Measurements from ENCODE around the gene SLC18B1.

SLC18B1 gene

DNA sequence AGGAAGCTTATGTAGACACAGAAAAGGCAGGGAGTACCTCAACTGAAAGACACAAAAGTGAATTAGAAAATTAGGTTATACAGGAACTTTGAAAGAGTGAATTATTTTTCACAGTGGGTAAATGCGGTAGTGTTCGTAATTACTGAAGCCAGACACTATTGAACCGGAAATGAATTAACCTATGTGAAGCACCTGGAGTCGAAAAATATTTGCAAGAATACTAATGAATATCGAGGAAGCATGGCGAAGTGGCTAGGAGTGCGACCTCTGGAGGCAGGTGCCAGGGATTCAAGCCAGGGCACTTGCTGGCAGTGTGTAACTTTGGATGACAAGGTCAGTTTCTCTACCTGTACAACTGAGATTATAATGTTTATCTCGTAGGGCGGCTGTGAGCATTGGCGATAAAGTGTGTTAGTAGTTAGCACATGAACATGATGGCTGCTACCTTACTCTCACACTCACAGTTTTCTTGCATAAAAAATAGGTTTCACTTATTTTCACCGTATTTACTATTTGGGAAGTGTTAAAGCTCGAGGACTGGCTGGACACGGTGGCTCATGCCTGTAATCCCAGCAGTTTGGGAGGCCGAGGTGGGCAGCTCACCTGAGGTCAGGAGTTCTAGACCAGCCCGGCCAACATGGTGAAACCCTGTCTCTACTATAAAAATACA lies 567 bp upstream of the SLC18B1 start:
- peak overlapping the region; percentile 72 for H3K4me3 ChIP-seq (ENCODE audit: low read depth, low read length)
- TF ChIP-seq, protein P1, sequence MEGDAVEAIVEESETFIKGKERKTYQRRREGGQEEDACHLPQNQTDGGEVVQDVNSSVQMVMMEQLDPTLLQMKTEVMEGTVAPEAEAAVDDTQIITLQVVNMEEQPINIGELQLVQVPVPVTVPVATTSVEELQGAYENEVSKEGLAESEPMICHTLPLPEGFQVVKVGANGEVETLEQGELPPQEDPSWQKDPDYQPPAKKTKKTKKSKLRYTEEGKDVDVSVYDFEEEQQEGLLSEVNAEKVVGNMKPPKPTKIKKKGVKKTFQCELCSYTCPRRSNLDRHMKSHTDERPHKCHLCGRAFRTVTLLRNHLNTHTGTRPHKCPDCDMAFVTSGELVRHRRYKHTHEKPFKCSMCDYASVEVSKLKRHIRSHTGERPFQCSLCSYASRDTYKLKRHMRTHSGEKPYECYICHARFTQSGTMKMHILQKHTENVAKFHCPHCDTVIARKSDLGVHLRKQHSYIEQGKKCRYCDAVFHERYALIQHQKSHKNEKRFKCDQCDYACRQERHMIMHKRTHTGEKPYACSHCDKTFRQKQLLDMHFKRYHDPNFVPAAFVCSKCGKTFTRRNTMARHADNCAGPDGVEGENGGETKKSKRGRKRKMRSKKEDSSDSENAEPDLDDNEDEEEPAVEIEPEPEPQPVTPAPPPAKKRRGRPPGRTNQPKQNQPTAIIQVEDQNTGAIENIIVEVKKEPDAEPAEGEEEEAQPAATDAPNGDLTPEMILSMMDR (IDR thresholded peaks at IDR 0.05; ENCODE audit: borderline replicate concordance, insufficient read depth, low read depth, low read length), result peak; percentile 78

DNA sequence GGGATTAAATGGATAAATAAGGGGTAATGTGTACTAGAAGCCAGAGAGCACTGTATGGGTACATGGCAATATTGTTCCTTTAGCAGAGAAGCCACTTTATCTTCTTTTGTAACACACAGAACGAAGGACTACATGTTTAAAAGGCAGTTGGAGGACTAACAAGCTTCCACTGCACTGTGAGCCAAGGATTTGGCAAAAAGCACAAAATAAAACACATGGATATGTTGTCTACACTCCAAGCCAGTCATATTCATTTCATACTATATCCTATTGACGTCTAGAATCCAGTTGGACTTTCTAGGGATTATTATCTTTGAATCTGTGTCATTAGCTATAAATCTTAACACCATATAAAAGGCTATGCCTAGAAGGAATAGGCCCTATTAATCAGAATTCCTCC lies 3.0 kb downstream of the SLC18B1 start:
- TF ChIP-seq, protein P1 (IDR thresholded peaks at IDR 0.05; ENCODE audit: borderline replicate concordance, insufficient read depth, low read depth, low read length), result no peak
- H3K4me3 ChIP-seq (ENCODE audit: low read depth, low read length), result no peak overlapping the region

- no peak overlapping the region for H3K4me3 ChIP-seq (ENCODE audit: low read depth, low read length)
- TF ChIP-seq, protein P1 (IDR thresholded peaks at IDR 0.05; ENCODE audit: borderline replicate concordance, insufficient read depth, low read depth, low read length), result no peak
Measured at GRCh38 chr6:132792510-132792909, 5.9 kb downstream of the SLC18B1 start.

GRCh38 chr6:132790450-132790849 lies 8.0 kb downstream of the SLC18B1 start:
- H3K4me3 ChIP-seq (ENCODE audit: low read depth, low read length), result no peak overlapping the region

DNA sequence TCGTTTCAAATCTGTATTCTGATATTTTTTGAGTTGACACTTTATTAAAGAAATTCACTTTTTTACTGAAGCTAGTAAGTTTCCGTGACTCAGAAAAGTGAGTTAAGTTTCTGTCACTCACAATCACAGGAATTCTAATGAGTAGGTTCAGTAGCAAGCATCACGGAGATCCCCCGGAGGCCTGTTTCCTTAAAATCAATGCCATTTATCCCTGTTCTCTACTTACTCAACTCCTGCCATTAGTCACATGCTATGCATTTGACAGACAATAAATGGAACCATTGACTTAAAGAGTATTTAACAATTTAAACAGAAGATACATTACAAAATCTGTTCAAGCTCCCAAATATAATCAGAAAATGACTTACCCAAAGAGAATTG lies 9.1 kb downstream of the SLC18B1 start:
- TF ChIP-seq, protein P1 (IDR thresholded peaks at IDR 0.05; ENCODE audit: borderline replicate concordance, insufficient read depth, low read depth, low read length), result no peak
- no peak overlapping the region for H3K4me3 ChIP-seq (ENCODE audit: low read depth, low read length)

More at GRCh38 chr6:132790450-132790849, 8.0 kb downstream of the SLC18B1 start:
- TF ChIP-seq, protein P1 (IDR thresholded peaks at IDR 0.05; ENCODE audit: borderline replicate concordance, insufficient read depth, low read depth, low read length), result no peak

DNA sequence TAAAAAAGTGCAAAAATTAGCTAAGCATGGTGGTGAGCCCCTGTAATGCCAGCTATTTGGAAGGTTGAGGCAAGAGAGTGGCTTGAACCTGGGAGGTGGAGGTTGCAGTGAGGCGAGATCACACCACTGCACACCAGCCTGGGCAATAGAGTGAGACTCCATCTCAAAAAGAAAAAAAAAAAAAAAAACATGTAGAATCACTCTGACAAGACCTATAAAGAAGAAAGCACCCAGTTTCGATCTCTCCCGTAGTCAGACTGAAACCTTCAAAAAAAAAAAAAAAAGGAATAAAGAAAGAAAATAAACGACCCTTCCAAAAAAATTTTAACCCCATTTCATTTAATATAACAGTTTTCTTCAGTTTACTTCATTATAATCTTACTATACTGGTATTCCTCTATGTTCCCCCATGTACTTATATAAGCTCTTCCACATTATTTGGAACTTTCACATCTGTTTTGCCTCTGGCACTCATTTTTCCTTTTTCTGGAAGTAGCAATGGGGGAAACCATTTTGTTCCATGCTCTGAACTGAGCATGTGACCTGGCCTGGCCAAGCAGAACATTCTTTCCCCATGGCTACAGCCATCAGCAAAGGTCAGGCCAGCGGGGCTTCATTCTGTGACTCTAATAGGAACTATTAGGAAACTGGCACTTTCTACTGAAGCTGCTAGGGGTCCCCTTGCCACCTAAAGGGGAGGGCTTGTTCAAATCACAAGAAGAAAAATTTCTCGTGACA lies 9.6 kb downstream of the SLC18B1 start:
- no peak overlapping the region for H3K4me3 ChIP-seq (ENCODE audit: low read depth, low read length)
- TF ChIP-seq, protein P1 (IDR thresholded peaks at IDR 0.05; ENCODE audit: borderline replicate concordance, insufficient read depth, low read depth, low read length), result no peak

GRCh38 chr6:132785936-132786335 lies 12.5 kb downstream of the SLC18B1 start:
- no peak overlapping the region for H3K4me3 ChIP-seq (ENCODE audit: low read depth, low read length)
- TF ChIP-seq, protein P1 (IDR thresholded peaks at IDR 0.05; ENCODE audit: borderline replicate concordance, insufficient read depth, low read depth, low read length), result no peak

Data from GM12875 (cell line).